NT2/D1 (cell line): ENCODE data around the gene NATD1.
"Not testable (repeated sequence)": the region's sequence is repeated elsewhere in the genome, so short reads cannot be mapped to it uniquely, and the experiment has no call there.

ENCODE experiments used
- DNase-seq: peaks from one replicate; pipeline ENCODE4 v3.0.0-alpha.2; 2011; ENCODE audit warnings: low read depth, low spot score
- H3K27me3 ChIP-seq: 2 replicates; pipeline ENCODE4 v1.6.0; 2011; ENCODE audit warnings: mild to moderate bottlenecking; ENCODE audit not compliant: insufficient read length, insufficient read depth
- H3K36me3 ChIP-seq: 2 replicates; pipeline ENCODE4 v1.6.1; 2011; ENCODE audit warnings: mild to moderate bottlenecking, low read length, mixed read lengths; ENCODE audit not compliant: insufficient read depth, insufficient read length
- H3K4me1 ChIP-seq: 2 replicates; pipeline ENCODE4 v1.5.1; 2011; ENCODE audit not compliant: insufficient read depth, insufficient read length
- H3K4me3 ChIP-seq: 2 replicates; pipeline ENCODE4 v1.5.1; 2011; ENCODE audit warnings: low read depth; ENCODE audit not compliant: insufficient read length
- H3K9ac ChIP-seq: 2 replicates; pipeline ENCODE4 v1.6.0; 2011; ENCODE audit warnings: low read depth; ENCODE audit not compliant: insufficient read length
- H3K9me3 ChIP-seq: 2 replicates; pipeline ENCODE4 v1.5.1; 2011; ENCODE audit warnings: mild to moderate bottlenecking, low read length; ENCODE audit not compliant: insufficient read depth
- SUZ12 ChIP-seq: IDR thresholded peaks from 2 replicates; pipeline ENCODE4 v1.6.1; 2011; ENCODE audit not compliant: insufficient read length, insufficient read depth; ENCODE audit errors: extremely low read depth
- YY1 ChIP-seq: IDR thresholded peaks from 2 replicates; pipeline ENCODE4 v1.6.1; 2011; ENCODE audit not compliant: insufficient read length, insufficient read depth
- ZNF274 ChIP-seq: IDR thresholded peaks from 2 replicates; pipeline ENCODE4 v1.6.1; 2011; ENCODE audit warnings: mild to moderate bottlenecking, low read depth, low read length

The NATD1 gene

GRCh38 chr17:21239680-21240368, 13.4 kb downstream of the NATD1 start:
- TF ChIP-seq SUZ12: no peak
- no peak for TF ChIP-seq YY1
- no peak for TF ChIP-seq ZNF274
- H3K27me3 ChIP-seq: no peaks in the 10 kb centered on the region
- H3K4me1 ChIP-seq: peaks cover 44% of the 10 kb centered on the region
- peak overlapping the region; percentile 44 for H3K9ac ChIP-seq
- H3K36me3 ChIP-seq: no peaks in the 10 kb centered on the region
- no peak overlapping the region for H3K4me3 ChIP-seq
- no peak for DNase-seq
- H3K9me3 ChIP-seq: no peaks in the 10 kb centered on the region

- Histone ChIP-seq H3K36me3 (no peaks in the 10 kb centered on the region), H3K27me3 (no peaks in the 10 kb centered on the region), H3K4me1 (peaks cover 17% of the 10 kb centered on the region), H3K9ac (no peak overlapping the region), H3K4me3 (no peak overlapping the region), H3K9me3 (no peaks in the 10 kb centered on the region)
- no peak for TF ChIP-seq ZNF274
- no peak for TF ChIP-seq YY1
- DNase-seq: no peak
These were observed 17.3 kb downstream of the NATD1 start for GRCh38 chr17:21235921-21236320.

- H3K9me3 ChIP-seq: no peaks in the 10 kb centered on the region
- H3K9ac ChIP-seq: no peak overlapping the region
- no peak overlapping the region for H3K4me3 ChIP-seq
These were observed 19.4 kb downstream of the NATD1 start for GRCh38 chr17:21233581-21234347.

GRCh38 chr17:21232033-21232749, 21.0 kb downstream of the NATD1 start:
- Histone ChIP-seq H3K36me3 (no peaks in the 10 kb centered on the region), H3K9me3 (no peaks in the 10 kb centered on the region), H3K4me3 (no peak overlapping the region), H3K4me1 (no peaks in the 10 kb centered on the region), H3K27me3 (no peaks in the 10 kb centered on the region), H3K9ac (no peak overlapping the region)
- no peak for DNase-seq
- no peak for TF ChIP-seq ZNF274
- no peak for TF ChIP-seq SUZ12
- TF ChIP-seq YY1: no peak

More at GRCh38 chr17:21233581-21234347, 19.4 kb downstream of the NATD1 start:
- H3K4me1 ChIP-seq: no peaks in the 10 kb centered on the region
- H3K36me3 ChIP-seq: no peaks in the 10 kb centered on the region
- H3K27me3 ChIP-seq: no peaks in the 10 kb centered on the region
- DNase-seq: no peak
- TF ChIP-seq ZNF274 (no peak), SUZ12 (no peak), YY1 (no peak)

GRCh38 chr17:21231533-21231932, 21.7 kb downstream of the NATD1 start:
- TF ChIP-seq ZNF274 (no peak), YY1 (no peak), SUZ12 (no peak)
- no peak for DNase-seq
- H3K9me3 ChIP-seq: no peaks in the 10 kb centered on the region

GRCh38 chr17:21228845-21229244, 24.4 kb downstream of the NATD1 start:
- Histone ChIP-seq H3K36me3 (no peaks in the 10 kb centered on the region), H3K4me1 (no peaks in the 10 kb centered on the region), H3K9me3 (no peaks in the 10 kb centered on the region), H3K9ac (peak overlapping the region; percentile 21), H3K27me3 (no peaks in the 10 kb centered on the region), H3K4me3 (no peak overlapping the region)
- no peak for TF ChIP-seq SUZ12
- TF ChIP-seq ZNF274: no peak
- TF ChIP-seq YY1: no peak
- no peak for DNase-seq

More at GRCh38 chr17:21231533-21231932, 21.7 kb downstream of the NATD1 start:
- Histone ChIP-seq H3K27me3 (no peaks in the 10 kb centered on the region), H3K4me1 (no peaks in the 10 kb centered on the region), H3K36me3 (no peaks in the 10 kb centered on the region), H3K9ac (no peak overlapping the region), H3K4me3 (no peak overlapping the region)

GRCh38 chr17:21228111-21228510, 25.1 kb downstream of the NATD1 start:
- Histone ChIP-seq H3K4me3 (no peak overlapping the region), H3K9ac (no peak overlapping the region), H3K4me1 (no peaks in the 10 kb centered on the region), H3K9me3 (no peaks in the 10 kb centered on the region), H3K36me3 (no peaks in the 10 kb centered on the region), H3K27me3 (no peaks in the 10 kb centered on the region)
- DNase-seq: no peak
- TF ChIP-seq YY1: no peak
- no peak for TF ChIP-seq SUZ12
- TF ChIP-seq ZNF274: no peak

GRCh38 chr17:21227277-21227676, 25.9 kb downstream of the NATD1 start:
- not testable (repeated sequence) for H3K27me3 ChIP-seq, H3K36me3 ChIP-seq, H3K4me3 ChIP-seq, H3K9me3 ChIP-seq, DNase-seq, H3K9ac ChIP-seq, H3K4me1 ChIP-seq
